DND-41 (cell line): ENCODE data around the gene SPRY2.

Experiments used
- ATAC-seq: fragments of 200-7000 bp; cut with Tn5 transposase; 3 replicates; pipeline ENCODE4 v1.9.1; 2021; ENCODE audit warnings: low read depth; ENCODE audit not compliant: insufficient read depth
- DNase-seq: peaks from one replicate; pipeline ENCODE4 v3.0.0-alpha.2; 2020
- H2AFZ ChIP-seq: 2 replicates; pipeline ENCODE4 v1.6.0; 2012; ENCODE audit warnings: low read depth, low read length
- H3K27ac ChIP-seq: 2 replicates; pipeline ENCODE4 v1.5.1; 2012; ENCODE audit warnings: low read length, inconsistent platforms
- H3K27me3 ChIP-seq: fragments of 200-600 bp; sonication (generic); 2 replicates; pipeline ENCODE4 v1.6.0; 2012; ENCODE audit warnings: low read length, mild to moderate bottlenecking, inconsistent platforms; ENCODE audit not compliant: insufficient read depth, poor library complexity
- H3K36me3 ChIP-seq: 2 replicates; pipeline ENCODE4 v1.5.1; 2012; ENCODE audit warnings: low read length, inconsistent platforms; ENCODE audit not compliant: insufficient read depth
- H3K4me1 ChIP-seq: 2 replicates; pipeline ENCODE4 v1.5.1; 2012; ENCODE audit warnings: mild to moderate bottlenecking, low read length; ENCODE audit not compliant: insufficient read depth
- H3K4me2 ChIP-seq: 2 replicates; pipeline ENCODE4 v1.6.0; 2012; ENCODE audit warnings: mild to moderate bottlenecking, moderate library complexity, low read length, inconsistent platforms; ENCODE audit not compliant: insufficient read depth
- H3K4me3 ChIP-seq, 2 experiments: fragments of 200-600 bp in 1 of 2; shearing (Covaris generic) in 1 of 2; 2 replicates each; pipeline ENCODE4 v1.5.1; 2012 to 2016; ENCODE audit warnings: inconsistent platforms in 2 of 2, low read length in 2 of 2, mild to moderate bottlenecking in 2 of 2, low read depth in 1 of 2, moderate library complexity in 1 of 2
- H3K79me2 ChIP-seq: 2 replicates; pipeline ENCODE4 v1.6.0; 2012; ENCODE audit warnings: low read length, inconsistent platforms; ENCODE audit not compliant: insufficient read depth
- H3K9ac ChIP-seq: 2 replicates; pipeline ENCODE4 v1.6.0; 2012; ENCODE audit warnings: low read depth, mild to moderate bottlenecking, inconsistent platforms, low read length, moderate library complexity
- H3K9me3 ChIP-seq: 2 replicates; pipeline ENCODE4 v1.5.1; 2012; ENCODE audit warnings: low read length, moderate library complexity, mild to moderate bottlenecking, inconsistent platforms; ENCODE audit not compliant: insufficient read depth, severe bottlenecking
- H4K20me1 ChIP-seq: 2 replicates; pipeline ENCODE4 v1.6.0; 2012; ENCODE audit warnings: low read length; ENCODE audit not compliant: insufficient read depth
- EZH2 ChIP-seq: IDR thresholded peaks from 3 replicates; pipeline ENCODE4 v1.6.1; 2012; ENCODE audit warnings: borderline replicate concordance, low read depth, mild to moderate bottlenecking, moderate library complexity, low read length, inconsistent platforms; ENCODE audit not compliant: severe bottlenecking
- TF ChIP-seq, protein P1 (sequence below): IDR thresholded peaks from 2 replicates; pipeline ENCODE4 v1.5.1; 2012; ENCODE audit warnings: borderline replicate concordance, low read length, moderate library complexity, mild to moderate bottlenecking; ENCODE audit not compliant: poor library complexity, severe bottlenecking; ENCODE audit errors: extremely low read depth

SPRY2 gene

DNA sequence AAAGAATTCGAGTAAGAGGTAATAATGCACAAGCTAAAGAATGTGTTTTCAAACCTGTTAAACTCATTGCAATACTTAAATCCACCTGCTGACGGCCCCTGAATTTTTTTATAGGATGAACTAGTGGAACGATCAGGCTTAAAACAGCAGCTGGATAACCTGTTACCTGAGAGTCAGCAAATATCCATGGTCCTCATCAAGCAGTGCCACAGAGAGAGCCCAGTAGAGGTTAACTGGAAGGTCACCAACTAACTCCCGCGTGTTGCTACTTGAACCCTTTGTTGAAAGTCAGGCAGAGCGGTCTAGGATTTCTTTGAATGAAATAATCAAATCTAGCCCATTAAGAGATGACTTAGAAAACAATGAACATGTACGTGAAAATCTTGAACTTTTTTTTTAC, 47.6 kb upstream of the SPRY2 start:
- Histone ChIP-seq H3K9ac (no peak overlapping the region), H3K27me3 (no peaks in the 10 kb centered on the region), H3K9me3 (no peaks in the 10 kb centered on the region), H3K27ac (no peak overlapping the region), H2AFZ (no peak overlapping the region), H3K4me3 (no peak overlapping the region), H3K36me3 (no peaks in the 10 kb centered on the region), H3K4me2 (no peak overlapping the region), H4K20me1 (no peaks in the 10 kb centered on the region), H3K4me1 (no peaks in the 10 kb centered on the region), H3K79me2 (no peaks in the 10 kb centered on the region)
- no peak for TF ChIP-seq EZH2
- TF ChIP-seq, protein P1, sequence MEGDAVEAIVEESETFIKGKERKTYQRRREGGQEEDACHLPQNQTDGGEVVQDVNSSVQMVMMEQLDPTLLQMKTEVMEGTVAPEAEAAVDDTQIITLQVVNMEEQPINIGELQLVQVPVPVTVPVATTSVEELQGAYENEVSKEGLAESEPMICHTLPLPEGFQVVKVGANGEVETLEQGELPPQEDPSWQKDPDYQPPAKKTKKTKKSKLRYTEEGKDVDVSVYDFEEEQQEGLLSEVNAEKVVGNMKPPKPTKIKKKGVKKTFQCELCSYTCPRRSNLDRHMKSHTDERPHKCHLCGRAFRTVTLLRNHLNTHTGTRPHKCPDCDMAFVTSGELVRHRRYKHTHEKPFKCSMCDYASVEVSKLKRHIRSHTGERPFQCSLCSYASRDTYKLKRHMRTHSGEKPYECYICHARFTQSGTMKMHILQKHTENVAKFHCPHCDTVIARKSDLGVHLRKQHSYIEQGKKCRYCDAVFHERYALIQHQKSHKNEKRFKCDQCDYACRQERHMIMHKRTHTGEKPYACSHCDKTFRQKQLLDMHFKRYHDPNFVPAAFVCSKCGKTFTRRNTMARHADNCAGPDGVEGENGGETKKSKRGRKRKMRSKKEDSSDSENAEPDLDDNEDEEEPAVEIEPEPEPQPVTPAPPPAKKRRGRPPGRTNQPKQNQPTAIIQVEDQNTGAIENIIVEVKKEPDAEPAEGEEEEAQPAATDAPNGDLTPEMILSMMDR: no peak
- DNase-seq (no peak), ATAC-seq (no peak)

DNA sequence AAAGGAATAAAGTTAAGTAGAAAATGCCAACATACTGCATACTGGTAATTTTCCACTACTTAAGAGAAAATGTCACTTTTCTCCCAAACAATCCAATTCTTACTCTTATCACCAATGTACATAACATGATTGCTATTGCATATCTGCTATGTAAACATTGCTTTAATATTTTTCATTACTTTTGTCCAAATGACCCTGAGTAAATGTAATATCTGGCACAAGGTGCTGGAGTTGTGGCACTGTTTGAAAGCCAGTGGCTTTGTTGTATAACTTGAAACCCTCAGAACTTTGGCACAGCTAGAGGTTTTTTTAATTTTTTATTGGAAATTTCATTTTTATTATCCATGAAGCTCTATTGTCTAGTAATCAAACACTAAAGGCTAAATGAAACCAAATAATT, 45.7 kb upstream of the SPRY2 start:
- H3K9ac ChIP-seq: no peak overlapping the region
- H4K20me1 ChIP-seq: no peaks in the 10 kb centered on the region
- no peaks in the 10 kb centered on the region for H3K9me3 ChIP-seq
- H3K4me3 ChIP-seq: no peak overlapping the region
- H3K27me3 ChIP-seq: no peaks in the 10 kb centered on the region
- DNase-seq: no peak
- TF ChIP-seq, protein P1: no peak
- no peak for TF ChIP-seq EZH2
- no peak overlapping the region for H3K27ac ChIP-seq
- H3K4me1 ChIP-seq: no peaks in the 10 kb centered on the region
- H3K4me2 ChIP-seq: no peak overlapping the region
- no peak overlapping the region for H2AFZ ChIP-seq
- no peaks in the 10 kb centered on the region for H3K36me3 ChIP-seq
- no peak for ATAC-seq
- H3K79me2 ChIP-seq: no peaks in the 10 kb centered on the region

DNA sequence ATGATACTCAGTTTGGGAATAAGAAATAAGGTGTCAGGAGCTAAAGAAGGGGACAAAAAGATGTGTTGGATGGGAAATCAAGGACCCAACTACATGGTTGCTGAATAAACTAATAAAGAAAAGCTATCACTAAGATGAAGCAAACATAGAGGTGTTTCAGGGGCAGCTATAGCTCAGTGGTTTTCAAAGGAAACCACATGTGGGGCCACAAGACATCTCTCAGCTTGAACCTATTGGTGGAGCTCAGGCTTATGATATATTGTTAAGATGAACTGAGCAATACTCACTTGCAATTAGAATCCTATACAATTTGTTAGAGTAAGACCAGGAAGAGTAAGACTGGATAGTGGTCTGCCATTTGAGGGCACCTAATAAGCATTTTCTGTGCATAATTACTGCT, 45.1 kb upstream of the SPRY2 start:
- Histone ChIP-seq H3K4me1 (no peaks in the 10 kb centered on the region), H3K27ac (no peak overlapping the region), H3K36me3 (no peaks in the 10 kb centered on the region), H3K4me3 (no peak overlapping the region), H3K9me3 (no peaks in the 10 kb centered on the region), H3K27me3 (no peaks in the 10 kb centered on the region), H3K4me2 (no peak overlapping the region), H4K20me1 (no peaks in the 10 kb centered on the region), H2AFZ (no peak overlapping the region), H3K9ac (no peak overlapping the region), H3K79me2 (no peaks in the 10 kb centered on the region)
- DNase-seq (no peak), ATAC-seq (peak; percentile 70)
- no peak for TF ChIP-seq EZH2
- TF ChIP-seq, protein P1: no peak

DNA sequence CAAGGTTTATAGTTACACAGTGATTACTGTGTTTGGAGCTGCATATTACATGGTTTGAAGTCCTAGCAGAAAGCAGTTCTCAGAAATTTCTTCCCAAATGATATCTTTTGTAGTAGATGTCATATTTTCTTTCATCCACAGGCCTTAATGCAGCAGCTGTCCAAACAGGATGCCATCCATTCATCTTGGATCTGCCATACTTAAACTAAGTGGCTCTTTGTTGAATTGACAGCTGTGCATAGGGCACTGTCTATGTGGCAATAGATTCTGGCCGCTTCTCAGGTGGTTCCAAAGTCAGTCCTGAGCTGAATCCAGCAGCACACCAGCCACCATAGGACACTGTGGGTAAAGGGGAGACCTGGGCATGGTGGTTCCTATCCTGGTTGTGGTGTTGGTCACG, 41.6 kb upstream of the SPRY2 start:
- H3K4me3 ChIP-seq: no peak overlapping the region
- H3K27me3 ChIP-seq: no peaks in the 10 kb centered on the region
- H3K27ac ChIP-seq: no peak overlapping the region
- no peak overlapping the region for H2AFZ ChIP-seq
- DNase-seq: no peak
- H4K20me1 ChIP-seq: no peaks in the 10 kb centered on the region
- no peaks in the 10 kb centered on the region for H3K79me2 ChIP-seq
- no peak overlapping the region for H3K4me2 ChIP-seq
- ATAC-seq: no peak
- no peak overlapping the region for H3K9ac ChIP-seq
- H3K4me1 ChIP-seq: no peaks in the 10 kb centered on the region
- no peaks in the 10 kb centered on the region for H3K36me3 ChIP-seq
- TF ChIP-seq EZH2: no peak
- TF ChIP-seq, protein P1: no peak
- H3K9me3 ChIP-seq: no peaks in the 10 kb centered on the region
